Mammary epithelial cell (primary cell): ENCODE measurements around the gene ANTXR1.

Source experiments
- EZH2 ChIP-seq: IDR thresholded peaks from 2 replicates; pipeline ENCODE4 v1.6.1; 2012; ENCODE audit warnings: low read length, inconsistent platforms, borderline replicate concordance
- TF ChIP-seq, protein P1 (sequence below), 2 donors: IDR thresholded peaks in 1 of 2; conservative IDR thresholded peaks in 1 of 2; 2 replicates each; pipeline ENCODE4 v1.5.1; 2011 to 2012; ENCODE audit warnings: inconsistent platforms in 2 of 2, low read length in 2 of 2, mild to moderate bottlenecking in 2 of 2, control low read depth in 1 of 2, low read depth in 1 of 2; ENCODE audit not compliant: insufficient read depth in 1 of 2; ENCODE audit errors: extremely low read depth in 1 of 2

DNA sequence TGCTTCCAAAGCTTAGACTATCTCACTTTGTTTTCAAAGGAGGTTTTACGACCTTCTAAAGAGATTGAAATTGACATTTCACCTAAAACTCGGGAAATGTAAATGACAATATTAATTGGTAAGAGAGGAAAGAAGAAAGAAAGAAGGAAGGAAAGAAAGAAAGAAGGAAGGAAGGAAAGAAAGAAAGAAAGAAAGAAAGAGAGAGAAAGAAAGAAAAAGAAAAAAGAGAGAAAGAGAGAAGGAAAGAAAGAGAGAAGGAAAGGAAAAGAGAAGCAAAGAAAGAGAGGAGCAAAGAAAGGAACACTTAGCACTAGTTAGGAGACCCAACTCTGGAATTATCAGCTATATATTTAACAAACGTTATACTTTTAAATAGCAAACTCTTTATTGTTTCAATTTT, 34.9 kb upstream of the ANTXR1 start:
- TF ChIP-seq, protein P1, sequence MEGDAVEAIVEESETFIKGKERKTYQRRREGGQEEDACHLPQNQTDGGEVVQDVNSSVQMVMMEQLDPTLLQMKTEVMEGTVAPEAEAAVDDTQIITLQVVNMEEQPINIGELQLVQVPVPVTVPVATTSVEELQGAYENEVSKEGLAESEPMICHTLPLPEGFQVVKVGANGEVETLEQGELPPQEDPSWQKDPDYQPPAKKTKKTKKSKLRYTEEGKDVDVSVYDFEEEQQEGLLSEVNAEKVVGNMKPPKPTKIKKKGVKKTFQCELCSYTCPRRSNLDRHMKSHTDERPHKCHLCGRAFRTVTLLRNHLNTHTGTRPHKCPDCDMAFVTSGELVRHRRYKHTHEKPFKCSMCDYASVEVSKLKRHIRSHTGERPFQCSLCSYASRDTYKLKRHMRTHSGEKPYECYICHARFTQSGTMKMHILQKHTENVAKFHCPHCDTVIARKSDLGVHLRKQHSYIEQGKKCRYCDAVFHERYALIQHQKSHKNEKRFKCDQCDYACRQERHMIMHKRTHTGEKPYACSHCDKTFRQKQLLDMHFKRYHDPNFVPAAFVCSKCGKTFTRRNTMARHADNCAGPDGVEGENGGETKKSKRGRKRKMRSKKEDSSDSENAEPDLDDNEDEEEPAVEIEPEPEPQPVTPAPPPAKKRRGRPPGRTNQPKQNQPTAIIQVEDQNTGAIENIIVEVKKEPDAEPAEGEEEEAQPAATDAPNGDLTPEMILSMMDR (conservative IDR thresholded peaks at IDR 0.05 in 1 of 2, IDR thresholded peaks at IDR 0.05 in 1 of 2; ENCODE audit: extremely low read depth in 1 of 2, insufficient read depth in 1 of 2, low read depth in 1 of 2, low read length in 2 of 2) = no peak
- no peak for TF ChIP-seq EZH2
